Effector CD8-positive, alpha-beta T cell (primary cell): ENCODE results near the gene RBM5.
"Not testable (repeated sequence)": the region's sequence is repeated elsewhere in the genome, so short reads cannot be mapped to it uniquely, and the experiment has no call there.

ENCODE experiments used
- DNase-seq: peaks from one replicate; lab custom pipeline; 2025; lab: John Stamatoyannopoulos, UW
- total RNA-seq, 4 experiments: gene quantifications; one replicate each; lab custom pipeline; 2026; lab: John Stamatoyannopoulos, UW

RBM5 gene
- 218 to 352 (median 301) reads per million in 4 experiments for total RNA-seq

DNA sequence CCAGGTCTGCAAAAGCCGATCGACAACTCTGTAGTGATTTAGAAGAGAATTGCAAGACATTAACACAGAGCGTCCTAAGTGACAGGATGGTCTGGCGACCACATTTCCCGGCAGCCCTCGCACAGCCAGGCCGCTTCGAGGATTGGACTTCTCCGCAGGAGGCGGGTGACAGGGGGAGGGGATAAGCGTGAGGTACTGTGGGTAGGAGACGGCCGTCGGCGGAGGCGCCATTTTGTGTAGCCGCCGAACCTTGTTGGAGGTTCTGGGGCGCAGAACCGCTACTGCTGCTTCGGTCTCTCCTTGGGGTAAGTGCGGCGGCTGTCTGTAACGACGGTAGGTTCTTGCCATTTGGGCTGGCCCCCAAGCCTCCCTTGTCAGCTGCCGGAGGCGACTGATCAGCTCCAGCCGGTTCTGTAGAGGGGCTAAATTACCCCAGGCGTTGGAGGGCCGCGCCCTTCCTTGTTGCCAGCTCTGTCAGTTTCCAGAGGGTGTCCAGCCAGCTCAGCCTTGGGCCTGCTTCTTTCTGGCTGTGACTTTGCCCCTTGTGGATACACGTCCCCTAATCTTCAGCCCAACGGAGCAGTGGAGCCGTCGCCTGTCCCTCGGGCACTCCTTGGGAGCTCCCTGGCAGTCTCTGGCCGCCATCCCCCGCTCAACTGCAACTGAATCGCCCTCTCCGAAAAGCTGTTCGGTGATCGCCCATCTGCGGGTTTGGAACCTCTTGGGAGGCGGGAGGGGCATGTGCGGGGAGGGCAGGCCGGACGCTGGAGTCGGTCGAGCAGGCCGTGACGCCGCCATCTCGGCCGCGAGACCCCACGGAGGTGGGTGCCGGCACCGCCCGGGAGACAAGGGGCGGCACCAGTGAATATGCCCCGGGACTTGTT is at the start of gene RBM5:
Gene RBM5 (plus strand): TSS at position 195 of the 884 bp plus-strand sequence. CDS start 1,516 bp downstream, outside the sequence.
- peak; percentile 80 for DNase-seq

DNA sequence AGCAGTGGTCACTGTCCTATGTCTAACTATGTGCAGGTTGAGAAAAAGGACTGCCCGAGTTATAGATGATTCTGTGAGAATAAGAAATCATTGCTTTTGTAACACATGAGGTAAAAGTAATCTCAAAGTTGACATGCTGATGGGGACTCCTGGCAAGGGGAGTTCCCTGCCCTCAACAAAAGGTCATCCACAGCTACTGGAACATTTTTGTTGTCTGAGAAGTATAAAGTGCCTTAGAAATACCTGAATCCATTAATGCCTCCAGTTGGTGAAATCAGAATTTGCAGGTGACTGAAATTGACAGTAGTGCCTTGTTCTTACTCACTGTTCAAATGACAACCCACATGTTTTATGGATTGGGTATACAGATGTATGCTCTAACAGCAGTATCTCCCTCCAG is 43.7 kb upstream of the RBM5 start:
- DNase-seq = no peak

- DNase-seq = no peak
Observed at GRCh38 chr3:50047426-50047825, 41.3 kb upstream of the RBM5 start.

DNA sequence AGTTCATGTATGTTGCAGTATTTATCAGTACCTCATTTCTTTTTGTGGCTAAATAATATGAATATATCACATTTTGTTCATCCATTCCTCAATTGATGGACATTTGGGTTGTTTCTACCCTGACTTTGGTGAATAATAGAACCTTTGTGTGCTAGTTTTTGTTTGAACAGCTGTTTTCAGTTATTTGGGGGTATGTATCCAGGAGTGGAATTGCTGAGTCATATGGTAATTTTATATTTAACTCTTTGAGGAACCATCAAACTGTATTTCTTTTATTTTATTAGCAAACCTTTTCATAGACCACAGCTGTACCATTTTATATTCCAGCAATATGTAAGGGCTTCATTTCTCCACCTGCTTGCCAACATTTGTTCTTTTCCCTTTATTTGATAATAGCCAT is 38.4 kb upstream of the RBM5 start:
- DNase-seq = no peak

DNA sequence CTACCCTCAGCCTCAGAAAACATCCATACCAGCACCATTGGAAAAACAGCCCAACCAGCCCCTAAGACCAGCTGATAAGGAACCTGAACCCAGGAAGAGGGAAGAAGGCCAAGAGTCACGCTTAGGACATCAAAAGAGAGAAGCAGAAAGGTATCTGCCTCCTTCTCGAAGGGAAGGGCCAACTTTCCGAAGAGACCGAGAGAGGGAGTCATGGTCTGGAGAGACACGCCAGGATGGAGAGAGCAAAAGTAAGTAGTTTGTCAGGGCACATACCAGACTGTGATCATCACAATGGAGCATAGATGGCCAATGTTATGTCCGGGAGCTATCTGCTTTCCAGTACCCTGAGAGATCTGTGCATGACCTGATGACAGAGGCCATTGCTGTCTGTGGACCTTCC is 31.0 kb upstream of the RBM5 start:
- DNase-seq = no peak

- DNase-seq = no peak
Observed at GRCh38 chr3:50068134-50068533, 20.6 kb upstream of the RBM5 start.

- DNase-seq = no peak
Observed at GRCh38 chr3:50078091-50078490, 10.6 kb upstream of the RBM5 start.

DNA sequence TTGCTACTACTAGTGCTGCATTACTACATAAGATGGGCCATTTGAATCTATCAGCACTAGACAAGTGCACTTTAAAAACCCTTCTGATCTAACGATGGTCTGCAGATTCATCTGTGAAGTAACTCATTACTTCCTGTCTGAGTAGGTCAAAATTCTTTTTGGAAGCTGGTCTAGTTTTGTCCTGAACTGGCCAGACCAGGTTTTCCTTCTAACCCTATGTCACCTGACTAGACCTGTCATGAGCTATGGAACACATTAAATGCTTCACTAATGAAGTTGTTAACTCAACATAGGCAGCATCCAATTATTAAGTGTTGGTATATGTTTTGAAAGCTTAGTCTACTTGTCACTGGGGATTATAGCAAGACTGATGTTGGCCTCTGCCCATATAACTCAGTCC is 10.1 kb upstream of the RBM5 start:
- no peak for DNase-seq

DNA sequence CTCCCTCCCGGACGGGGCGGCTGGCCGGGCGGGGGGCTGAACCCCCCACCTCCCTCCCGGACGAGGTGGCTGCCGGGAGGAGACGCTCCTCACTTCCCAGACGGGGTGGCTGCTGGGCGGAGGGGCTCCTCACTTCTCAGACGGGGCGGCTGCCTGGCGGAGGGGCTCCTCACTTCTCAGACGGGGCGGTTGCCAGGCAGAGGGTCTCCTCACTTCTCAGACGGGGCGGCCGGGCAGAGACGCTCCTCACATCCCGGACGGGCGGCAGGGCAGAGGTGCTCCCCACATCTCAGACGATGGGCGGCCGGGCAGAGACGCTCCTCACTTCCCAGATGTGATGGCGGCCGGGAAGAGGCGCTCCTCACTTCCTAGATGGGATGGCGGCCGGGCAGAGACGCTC is 3.8 kb upstream of the RBM5 start:
- DNase-seq = not testable (repeated sequence)

GRCh38 chr3:50089609-50089945 is 858 bp downstream of the RBM5 start:
- DNase-seq = no peak

DNA sequence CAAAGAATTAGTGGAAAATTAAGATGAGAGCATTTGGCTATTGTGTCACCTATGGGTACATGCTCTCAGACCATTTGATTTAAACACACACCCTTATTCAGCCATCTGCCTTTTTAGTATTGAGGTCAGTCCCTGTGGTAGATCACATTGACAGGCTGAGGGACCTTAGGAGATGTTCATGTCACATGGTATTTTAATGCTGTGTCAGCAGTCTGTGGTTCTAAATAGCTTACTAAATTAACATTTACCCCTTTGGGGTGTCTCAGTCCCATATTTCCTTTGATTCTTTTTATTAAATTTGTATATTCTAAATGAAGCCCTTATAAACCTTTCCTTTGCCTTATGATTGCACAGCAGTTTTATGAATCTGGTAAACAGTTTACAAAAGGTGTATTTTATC is 2.3 kb downstream of the RBM5 start:
- DNase-seq = no peak

- DNase-seq = no peak
Observed at GRCh38 chr3:50095352-50095998, 6.8 kb downstream of the RBM5 start.

GRCh38 chr3:50100386-50100785 is 11.7 kb downstream of the RBM5 start:
- DNase-seq = no peak

DNA sequence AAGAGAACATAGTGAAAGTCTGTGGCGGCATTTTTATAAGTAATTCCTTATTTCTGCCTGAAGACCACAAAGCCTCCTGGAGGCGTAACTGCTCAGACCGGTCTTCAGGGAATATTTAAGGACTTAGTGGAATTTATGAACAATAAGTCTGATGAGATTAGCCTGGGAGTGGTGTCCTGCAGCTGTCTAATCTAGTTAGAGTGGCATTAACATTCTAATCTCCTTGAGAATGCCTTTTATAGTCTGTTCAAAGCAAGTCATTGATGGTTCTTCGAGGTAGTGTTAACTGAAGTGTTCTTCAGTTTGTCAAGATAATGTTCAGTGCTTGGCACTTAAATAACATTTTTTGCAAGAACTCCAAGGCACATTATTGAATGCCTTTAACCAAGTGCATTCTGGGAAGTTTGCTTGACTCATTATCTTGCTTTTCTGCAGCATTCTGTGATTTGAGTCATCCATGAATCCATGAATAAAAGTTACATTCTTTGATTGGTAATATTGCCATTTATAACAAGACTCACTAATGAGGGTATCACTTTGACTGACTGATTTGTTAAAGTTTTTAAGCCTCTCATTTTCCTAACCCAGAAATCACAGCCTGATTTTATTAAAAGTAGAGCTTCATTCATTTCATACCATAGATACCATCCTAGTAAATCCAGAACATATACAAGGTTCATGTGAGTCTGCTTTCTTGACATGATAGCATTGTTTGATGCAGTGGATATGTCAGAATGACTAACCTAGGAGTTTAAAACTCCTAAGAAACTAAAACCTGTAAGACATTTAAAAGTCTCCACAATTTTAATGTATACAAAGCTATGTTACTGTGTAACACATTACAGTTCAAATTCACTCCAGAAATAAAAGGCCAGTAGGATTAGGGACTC is 12.5 kb downstream of the RBM5 start:
- DNase-seq = no peak

- no peak for DNase-seq
Observed at GRCh38 chr3:50102558-50102957, 13.8 kb downstream of the RBM5 start.

- DNase-seq = no peak
Observed at GRCh38 chr3:50111757-50112156, 23.0 kb downstream of the RBM5 start.

DNA sequence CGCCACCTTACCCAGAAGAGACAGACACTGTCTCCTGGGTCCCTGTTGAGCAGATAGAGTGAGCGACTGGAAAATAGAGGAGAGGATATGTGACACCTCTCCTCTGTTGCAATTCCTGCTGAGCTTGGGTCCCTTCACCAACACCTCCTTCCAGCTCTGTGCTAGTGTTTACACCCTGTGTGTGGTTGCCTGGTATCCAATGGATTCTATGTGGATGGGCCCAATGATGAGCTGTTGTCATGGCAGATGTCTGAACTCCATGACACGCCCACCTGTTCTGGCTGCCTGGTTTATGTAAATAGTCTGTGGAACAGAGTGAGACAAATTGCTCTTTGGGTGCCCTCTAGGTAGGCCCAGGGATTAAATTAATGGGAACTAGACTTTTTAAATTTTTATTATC is 23.7 kb downstream of the RBM5 start:
- no peak for DNase-seq

- DNase-seq = no peak
Observed at GRCh38 chr3:50117120-50117519, 28.4 kb downstream of the RBM5 start.

- DNase-seq = no peak
Observed at GRCh38 chr3:50118237-50118636, 29.5 kb downstream of the RBM5 start.

- no peak for DNase-seq
Observed at GRCh38 chr3:50119786-50120185, 31.1 kb downstream of the RBM5 start.

- DNase-seq = no peak
Observed at GRCh38 chr3:50120364-50121071, 31.8 kb downstream of the RBM5 start.
